T-helper 1 cell treated with Interleukin-12 subunit alpha and Interleukin-12 subunit beta and Interleukin-4 antibody, amounts not matched to agents 30 ng/mL and 1 ng/mL, for 36 hours (primary cell): ENCODE measurements around the gene FAM222B. TPM values are rescaled to one million over a fixed set of nuclear protein-coding genes. Genes with fewer than 3 reads are reported as not detected.

Experiments used
- intact Hi-C: fragments of 100-400 bp; cut with micrococcal nuclease; formaldehyde crosslinking; loops from one replicate; pipeline ENCODE4 v1.15.1; 2024
- total RNA-seq: library from RNA; stranded (reverse); gene quantifications from 2 replicates; pipeline ENCODE4 v1.2.3, GENCODE V29; 2022

The FAM222B gene
- total RNA-seq, 1 donor from 2014 or later: 23.9 TPM

DNA sequence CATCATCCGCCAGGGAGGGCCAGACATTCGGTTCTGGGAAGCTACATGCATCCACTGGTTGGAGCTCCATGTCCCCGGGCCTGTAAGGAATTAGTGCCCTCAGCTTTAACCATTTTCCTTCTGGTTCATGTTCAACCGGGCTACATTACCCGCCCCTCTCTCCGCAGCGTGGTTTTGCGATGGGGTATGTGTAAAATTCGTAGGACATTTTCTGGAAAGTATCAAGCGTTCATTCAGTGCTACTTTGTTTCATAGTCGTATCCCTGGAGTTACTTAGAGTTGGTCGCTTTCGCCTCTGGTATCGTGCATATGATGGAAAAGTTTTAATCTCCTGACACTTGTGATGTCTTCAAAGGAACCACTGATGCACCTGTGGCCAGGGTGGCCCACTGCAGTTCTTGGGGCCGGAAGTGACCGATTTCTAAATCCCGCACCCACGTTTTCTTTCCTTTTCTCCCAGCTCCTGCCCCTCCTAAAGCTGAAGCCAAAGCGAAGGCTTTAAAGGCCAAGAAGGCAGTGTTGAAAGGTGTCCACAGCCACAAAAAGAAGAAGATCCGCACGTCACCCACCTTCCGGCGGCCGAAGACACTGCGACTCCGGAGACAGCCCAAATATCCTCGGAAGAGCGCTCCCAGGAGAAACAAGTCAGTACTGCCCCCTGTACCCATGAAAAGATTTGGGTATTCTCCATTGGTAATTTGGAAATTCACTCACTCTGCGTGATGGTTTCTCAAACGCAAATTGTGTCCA, 122.2 kb downstream of the FAM222B start:
- intact Hi-C loops: no loop called here

DNA sequence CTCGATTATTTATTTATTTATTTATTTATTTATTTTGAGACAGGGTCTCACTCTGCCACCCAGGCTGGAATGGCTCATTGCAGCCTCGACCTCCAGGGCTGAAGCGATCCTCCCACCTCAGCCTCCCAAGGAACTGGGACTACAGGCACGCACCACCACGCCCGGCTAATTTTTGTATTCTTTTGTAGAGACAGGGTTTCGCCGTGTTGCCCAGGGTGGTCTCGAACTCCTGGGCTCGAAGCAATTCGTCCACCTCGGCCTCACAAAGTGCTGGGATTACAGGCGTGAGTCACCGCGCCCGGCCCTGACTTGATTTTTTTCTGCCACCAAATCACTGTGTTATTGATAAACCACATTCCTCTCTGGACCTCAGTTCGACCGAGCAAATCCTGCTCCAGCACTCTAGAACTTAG, 123.6 kb downstream of the FAM222B start:
- intact Hi-C loops: loop anchor here (1.0 to 5.0 kb wide), 8 partner anchors 8 to 576 kb away; partner anchors contain the start of genes BLTP2, IFT20, NEK8 and NUFIP2

DNA sequence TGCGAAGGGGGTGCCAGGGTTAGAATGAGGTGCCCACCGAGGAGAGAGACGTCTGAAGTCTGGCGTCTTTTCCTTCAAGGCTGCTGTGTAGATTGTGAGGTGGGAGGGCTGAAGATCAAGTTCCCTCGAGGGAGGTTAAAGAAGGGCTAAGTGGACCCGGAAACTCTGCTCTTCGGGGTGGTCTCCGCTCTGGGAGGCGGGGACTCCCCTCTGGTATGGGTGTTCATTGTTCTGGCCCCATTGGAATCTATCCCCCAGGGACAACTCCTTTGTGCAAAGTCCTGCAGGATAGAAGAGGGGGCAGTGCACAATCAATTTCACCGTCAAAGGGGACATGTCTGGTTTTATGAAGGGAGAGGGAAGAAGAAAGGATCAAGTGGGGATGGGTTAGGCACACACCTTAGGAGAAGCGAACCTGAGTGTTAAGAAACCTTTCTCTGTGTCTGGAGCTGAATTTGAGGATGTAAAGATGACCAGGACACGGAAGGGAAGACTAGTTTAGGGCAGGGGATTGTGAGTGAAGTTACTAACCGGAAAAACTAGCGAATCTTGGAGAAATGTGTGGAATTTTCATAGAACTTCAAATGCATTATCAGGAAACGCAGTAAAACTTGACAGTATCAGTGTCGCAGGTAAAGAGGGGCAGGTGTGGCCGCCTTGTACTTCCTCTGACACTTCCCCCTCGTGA, 124.1 kb downstream of the FAM222B start:
- intact Hi-C loops: loop anchor here (1.0 to 5.0 kb wide), 8 partner anchors 7 to 576 kb away; partner anchors contain the start of genes BLTP2, IFT20, NEK8 and NUFIP2

DNA sequence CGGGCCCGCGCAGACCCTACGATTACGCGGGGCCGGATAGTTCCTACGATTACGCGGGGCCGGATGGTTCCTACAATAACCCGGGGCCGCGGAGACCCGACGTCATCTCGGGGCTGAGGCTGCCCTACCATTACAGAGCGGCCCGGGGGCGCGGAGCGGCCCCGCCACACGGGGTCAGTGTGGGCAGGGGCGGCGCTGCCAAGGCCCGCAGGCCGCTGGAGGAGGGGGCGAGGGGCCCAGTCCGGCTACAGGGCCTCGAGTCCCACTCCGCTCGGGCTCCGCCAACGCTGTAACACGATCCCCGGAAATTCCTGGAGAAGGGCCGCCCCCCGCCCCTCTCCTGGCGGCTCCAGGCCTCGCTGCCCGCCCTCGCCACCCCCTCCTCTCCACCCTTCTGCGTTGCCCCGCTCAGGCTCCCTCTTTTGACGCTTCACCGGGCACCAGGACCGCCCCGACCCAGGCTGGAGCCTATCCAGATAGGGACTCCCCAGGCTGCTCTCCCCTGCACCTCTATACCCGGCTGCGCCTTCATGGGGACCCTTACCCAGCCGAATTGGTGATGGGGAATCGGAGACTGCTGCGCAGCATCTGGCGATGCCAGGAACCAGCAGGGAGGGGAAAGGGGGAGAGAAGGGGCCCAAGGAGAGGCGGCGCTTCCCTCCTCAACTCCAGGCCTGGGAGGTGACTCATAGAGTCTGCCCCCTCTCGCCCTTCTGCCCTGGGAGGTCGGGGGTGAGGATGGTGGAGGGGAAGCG, 124.8 kb downstream of the FAM222B start, which contains the start of gene RAB34:
Gene RAB34 (minus strand): TSS at position 291 of the 755 bp plus-strand sequence. CDS start 602 bp downstream, outside the sequence.
- intact Hi-C loops: loop anchor here (2.0 to 5.0 kb wide), 2 partner anchors 225 to 577 kb away; partner anchors contain the start of gene NUFIP2

DNA sequence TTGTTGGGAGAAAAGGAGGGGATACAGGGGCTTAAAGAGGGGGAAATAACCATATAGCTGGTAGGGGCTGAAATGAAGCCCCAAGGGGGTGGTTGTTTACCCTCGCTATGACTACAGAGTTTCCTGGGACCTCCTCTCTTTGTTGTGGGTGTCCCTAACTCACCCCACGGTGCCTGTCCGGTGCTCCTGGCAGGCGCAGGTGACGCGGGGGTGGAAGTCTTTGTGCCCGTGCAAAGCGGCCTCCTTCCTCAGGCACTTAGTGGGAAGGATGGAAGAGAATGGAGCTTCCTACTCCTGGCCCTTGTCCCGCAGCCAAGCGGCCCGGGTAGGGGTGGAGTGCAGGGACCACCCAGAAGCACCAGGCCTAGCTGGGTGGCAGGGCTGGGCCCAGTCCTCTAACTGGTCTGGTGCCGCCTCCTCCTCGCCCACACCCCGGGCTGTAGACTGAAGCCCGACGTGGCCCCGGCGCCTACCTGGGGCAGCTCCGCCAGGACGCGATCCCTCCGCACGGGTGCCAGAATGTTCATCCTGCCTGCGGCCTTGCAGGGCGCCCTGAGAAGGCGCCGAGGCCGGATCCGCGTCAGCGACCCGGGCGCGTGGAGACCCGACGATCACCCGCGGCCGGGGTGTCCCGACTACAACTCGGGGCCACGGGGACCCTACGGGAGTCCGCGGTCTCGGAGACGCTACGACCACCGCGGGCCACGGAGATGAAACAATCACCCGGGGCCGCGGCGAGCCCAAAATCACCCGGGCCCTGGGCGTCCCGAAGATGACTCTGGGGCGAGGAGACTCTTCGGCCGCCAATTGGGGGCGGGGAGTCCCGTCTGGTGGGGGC, 125.6 kb downstream of the FAM222B start:
- intact Hi-C loops: loop anchor here (5.0 kb wide), 1 partner anchor 225 kb away; no protein-coding TSS in a partner anchor

DNA sequence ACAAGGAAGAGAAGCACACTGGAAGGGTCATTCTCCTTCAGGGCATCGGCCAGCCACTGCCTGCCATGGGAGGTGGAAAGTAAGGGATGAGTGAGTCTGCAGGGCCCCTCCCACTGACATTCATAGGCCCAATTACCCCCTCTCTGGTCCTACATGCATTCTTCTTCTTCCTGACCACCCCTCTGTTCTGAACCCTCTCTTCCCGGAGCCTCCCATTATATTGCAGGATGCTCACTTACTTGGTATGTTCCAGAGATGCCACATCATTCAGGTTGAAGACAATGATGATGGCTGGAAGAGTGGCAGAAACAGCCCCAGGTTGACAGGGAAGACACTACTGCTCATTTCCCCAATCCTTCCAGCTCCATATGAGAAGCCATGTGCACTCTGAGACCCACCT, 127.4 kb downstream of the FAM222B start:
- intact Hi-C loops: loop anchor here (5.0 kb wide), 1 partner anchor 223 kb away; no protein-coding TSS in a partner anchor

DNA sequence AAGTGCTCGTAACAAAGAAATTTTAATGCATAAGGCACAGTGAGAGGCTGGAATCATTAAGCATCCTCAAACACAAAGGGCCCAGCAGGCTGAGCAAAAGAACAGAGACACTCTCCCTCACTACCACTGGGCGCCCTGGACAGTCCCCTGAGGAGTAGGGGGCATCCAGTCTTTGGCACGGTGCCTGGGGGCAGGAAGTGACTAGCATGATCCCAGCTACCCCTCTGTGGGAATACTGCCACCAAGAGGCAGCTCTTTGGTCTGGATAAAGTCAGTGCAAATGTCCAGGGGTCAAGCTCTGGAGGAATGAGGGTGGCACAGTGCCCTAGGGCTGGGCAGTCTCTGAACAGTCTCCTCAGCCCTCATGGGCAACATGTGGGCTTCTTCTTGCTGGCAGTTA, 128.3 kb downstream of the FAM222B start:
- intact Hi-C loops: loop anchor here (5.0 kb wide), 2 partner anchors 342 to 853 kb away; partner anchors contain the start of genes ABHD15, SARM1, TP53I13 and VTN

DNA sequence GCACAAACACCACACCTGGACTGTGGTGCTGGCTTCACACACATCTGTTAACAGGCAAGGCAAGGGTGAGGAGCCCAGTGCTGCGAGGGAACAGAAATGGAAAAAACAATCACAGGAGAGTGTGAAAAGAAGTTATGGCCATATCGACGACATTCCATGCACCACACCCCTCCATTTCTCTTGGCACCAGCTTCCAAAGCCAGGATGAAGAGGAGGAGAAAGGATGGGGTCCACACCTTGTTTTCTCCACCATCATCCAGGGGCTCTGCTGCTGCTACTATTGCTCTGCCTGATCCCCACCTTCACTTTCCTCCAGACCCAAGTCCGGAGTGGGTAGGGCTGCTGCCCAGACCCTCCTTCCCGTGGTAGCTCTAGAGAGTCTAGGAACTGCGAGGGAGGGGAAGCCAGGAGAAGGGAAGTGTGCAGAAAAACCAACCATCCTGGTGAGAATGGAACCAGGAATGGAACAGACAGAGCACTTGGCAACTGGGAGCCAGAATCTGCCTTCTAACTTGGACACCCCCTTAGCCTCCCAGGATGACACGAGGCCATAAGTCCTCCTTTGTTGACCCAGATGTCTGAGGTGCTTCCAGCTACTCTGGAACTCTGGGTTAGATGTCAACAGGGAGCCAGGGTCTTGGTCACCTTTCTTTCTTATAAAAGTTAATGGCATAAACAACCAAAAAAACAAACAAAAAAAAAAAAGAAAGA, 129.7 kb downstream of the FAM222B start:
- intact Hi-C loops: loop anchor here (5.0 kb wide), 2 partner anchors 341 to 854 kb away; partner anchors contain the start of genes ABHD15, SARM1, TP53I13 and VTN

DNA sequence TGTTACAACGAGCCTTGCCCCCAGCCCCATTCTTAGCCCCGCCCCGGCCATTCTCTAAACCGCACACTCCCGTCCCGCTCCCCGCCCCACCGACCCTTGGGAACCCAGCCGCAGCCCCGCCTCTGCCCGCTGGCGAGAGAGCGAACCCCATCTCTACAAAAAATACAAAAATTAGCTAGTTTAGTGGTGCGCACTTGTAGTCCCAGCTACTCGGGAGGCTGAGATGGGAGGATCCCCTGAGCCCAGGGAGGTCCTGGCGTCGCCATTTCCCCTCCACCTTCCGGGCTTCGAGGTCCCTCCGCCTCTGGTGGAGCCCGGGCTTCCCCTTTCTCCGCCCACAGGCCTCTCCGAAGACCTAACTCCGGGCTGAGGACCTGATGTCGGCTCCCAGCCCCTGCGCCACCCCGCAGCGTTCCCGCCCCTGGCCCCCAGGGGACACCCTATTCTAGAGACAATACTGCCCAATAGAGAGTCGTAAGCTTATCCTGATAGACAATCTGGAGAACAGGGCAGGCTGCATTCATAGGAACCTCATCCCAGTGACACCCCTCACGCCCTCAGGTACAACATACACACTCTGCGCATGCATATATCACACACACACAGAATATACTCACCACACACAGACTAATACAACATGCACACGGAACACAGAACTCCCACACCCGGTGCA, 130.4 kb downstream of the FAM222B start:
- intact Hi-C loops: loop anchor here (5.0 kb wide), 2 partner anchors 340 to 855 kb away; partner anchors contain the start of genes ABHD15, SARM1, TP53I13 and VTN

DNA sequence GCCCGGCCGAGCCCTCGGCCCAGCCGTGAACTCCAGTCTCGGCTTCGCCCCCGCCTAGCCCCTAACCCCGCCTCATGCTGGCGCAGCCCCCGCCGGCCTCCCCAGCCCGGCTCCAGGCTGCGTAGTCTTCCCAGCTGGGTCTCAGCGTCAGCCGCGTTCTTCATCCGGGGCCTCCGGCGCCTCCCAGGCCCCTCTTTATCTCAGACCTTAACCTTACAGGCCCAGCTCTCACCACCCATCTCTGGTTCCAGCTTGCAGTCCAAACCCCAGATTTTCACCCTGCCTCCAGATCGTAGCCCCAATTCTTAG, 130.9 kb downstream of the FAM222B start, which contains the start of gene PROCA1:
Gene PROCA1 (minus strand): TSS at position 166 of the 309 bp plus-strand sequence. CDS start 228 bp downstream, outside the sequence.
- intact Hi-C loops: loop anchor here (1.0 to 5.0 kb wide), 10 partner anchors 8 to 856 kb away; partner anchors contain the start of genes ABHD15, ALDOC, BLTP2 and IFT20

DNA sequence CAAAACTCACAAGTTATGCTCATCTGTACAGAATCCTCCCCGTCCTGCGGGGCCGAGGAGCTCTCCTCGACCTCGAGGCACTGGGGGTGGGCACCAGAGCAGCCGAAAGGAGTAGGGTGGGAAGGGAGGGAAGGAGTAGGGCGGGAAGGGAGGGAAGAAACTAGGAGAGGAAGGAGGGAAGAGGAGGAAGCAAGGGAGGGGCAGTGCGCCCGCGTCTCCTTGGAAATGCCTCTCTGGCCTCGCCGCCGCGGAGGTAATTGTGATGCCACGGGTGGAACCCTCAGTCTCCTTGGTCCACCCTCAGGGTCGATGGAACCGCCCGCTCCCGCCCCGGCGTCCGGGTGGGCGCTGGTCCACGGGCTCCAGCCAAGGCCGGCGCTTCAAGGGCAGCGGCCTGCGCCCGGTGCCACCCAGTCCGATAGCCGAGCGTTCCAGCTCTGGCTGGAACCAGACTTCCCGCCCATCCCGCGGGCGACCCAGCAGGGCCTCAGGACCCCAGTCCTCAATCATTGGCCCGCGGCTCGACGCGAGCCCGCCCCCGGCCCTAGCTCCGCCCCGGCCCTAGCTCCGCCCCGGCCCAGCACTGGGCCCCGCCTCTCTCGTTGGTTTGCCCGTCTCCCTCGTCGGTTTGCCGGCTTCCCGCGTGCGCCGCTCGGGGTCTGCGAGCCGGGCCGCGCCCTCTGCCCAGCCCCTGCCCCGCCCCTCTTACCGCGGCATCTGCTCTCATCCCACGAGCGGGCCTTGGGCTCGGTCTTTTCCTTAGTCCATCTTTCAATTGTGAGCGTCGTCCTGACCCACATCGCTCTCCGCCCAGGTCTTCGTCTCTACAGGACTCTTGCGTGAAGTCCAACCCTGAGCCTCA, 131.5 kb downstream of the FAM222B start:
- intact Hi-C loops: loop anchor here (1.0 to 5.0 kb wide), 10 partner anchors 8 to 856 kb away; partner anchors contain the start of genes ABHD15, ALDOC, BLTP2 and IFT20

DNA sequence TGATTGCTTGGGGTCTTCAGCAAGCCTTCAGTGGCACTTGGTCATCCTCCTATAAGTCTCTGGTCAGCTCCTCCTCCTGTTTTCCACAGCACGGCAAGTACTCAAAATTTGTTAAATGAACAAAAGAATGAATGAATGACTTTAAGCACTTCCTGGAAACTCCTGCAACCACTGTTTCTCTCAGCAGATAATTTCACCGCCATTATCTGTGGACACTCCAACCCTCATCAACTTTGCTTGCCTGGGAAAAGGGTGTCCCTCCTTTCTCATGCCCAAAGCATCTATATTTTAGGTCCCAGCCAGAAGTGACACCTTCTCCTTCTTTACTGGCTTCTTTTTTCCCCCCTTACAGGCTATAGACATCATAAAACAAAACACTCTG, 135.3 kb downstream of the FAM222B start:
- intact Hi-C loops: no loop called here

DNA sequence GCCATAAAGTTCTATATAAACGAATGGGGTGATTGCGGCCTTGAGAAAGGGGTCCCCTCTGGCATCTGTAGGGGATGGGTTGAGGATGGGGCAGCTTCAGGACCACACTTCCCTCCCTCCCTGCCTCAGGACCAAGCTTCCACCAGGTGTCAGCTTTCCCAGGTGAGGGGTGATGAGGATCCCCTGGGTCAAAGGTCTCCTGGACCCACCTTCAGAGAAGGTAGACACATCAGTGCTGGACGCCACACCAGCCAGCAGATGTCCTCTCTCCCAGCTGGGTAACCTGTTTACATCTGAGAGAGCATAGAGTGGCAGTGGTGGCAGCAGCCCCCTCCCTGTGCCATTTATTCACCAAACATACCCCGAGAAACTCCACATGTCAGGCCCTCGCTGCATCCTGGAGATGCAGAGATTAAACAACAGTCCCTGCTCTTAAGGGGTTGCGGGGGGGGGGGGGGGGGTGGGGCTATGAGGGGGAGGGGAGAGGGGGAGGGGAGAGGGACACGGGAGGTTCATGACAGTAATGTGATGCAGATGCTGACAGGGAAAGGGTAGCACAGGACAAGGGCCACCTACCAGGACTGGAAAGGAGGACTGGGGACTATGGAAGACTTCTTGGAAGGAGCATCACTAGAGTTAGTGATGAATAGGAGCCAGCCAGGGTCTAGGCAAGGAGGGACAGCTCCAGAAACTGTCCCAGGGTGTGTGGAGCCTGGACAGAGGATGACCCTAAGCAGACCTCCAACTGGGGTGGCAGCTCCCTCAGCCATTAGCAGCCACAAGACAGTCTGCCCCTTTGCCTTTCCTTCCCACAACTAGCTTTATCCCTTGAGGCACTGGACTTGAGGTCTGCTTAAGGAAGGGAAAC, 135.9 kb downstream of the FAM222B start:
- intact Hi-C loops: no loop called here
